ENCODE data around the gene KLHL26.

GRCh38 chr19:18601875-18602274, 35.0 kb upstream of the KLHL26 start:
- no peak for TF ChIP-seq ZNF221 (tag by site-specific recombination; IDR thresholded peaks at IDR 0.05; ENCODE audit: borderline replicate concordance)
- TF ChIP-seq CTCF (tag by site-specific recombination; IDR thresholded peaks at IDR 0.05), result no peak
- TF ChIP-seq ZNF629 (tag by site-specific recombination; IDR thresholded peaks at IDR 0.05), result no peak
- TF ChIP-seq REST (tag by site-specific recombination; IDR thresholded peaks at IDR 0.05), result no peak
- no peak for TF ChIP-seq ZBTB21 (tag by site-specific recombination; IDR thresholded peaks at IDR 0.05)
- no peak for TF ChIP-seq TCF7L2 (IDR thresholded peaks at IDR 0.05; ENCODE audit: borderline replicate concordance, low read depth, low read length)
- TF ChIP-seq ZNF404 (tag by site-specific recombination; IDR thresholded peaks at IDR 0.05), result no peak
- no peak for TF ChIP-seq KLF16 (tag by site-specific recombination; IDR thresholded peaks at IDR 0.05)
- no peak for TF ChIP-seq PRDM6 (tag by site-specific recombination; IDR thresholded peaks at IDR 0.05)
- no peak for TF ChIP-seq ATF2 (tag by site-specific recombination; IDR thresholded peaks at IDR 0.05; ENCODE audit: low read depth)
- TF ChIP-seq YY1 (tag by site-specific recombination; IDR thresholded peaks at IDR 0.05), result no peak

All from HEK293 (cell line).